H54 (cell line): Measurements from ENCODE around the gene B4GALNT1.

Experiments
- DNase-seq: peaks from one replicate; pipeline ENCODE4 v3.0.0; 2011; ENCODE audit warnings: low spot score, mixed read lengths; ENCODE audit not compliant: insufficient read length
- FAIRE-seq: peaks from 3 replicates; lab custom pipeline; 2011; peaks lifted over from hg19 to GRCh38; lab: Jason Lieb, UNC
- POLR2A ChIP-seq: IDR thresholded peaks from 2 replicates; pipeline ENCODE4 v1.6.1; 2011; ENCODE audit warnings: low read depth, mild to moderate bottlenecking, low read length

The B4GALNT1 gene

GRCh38 chr12:57628280-57629191 lies 4.5 kb downstream of the B4GALNT1 start:
- no peak for FAIRE-seq
- TF ChIP-seq POLR2A = no peak
- no peak for DNase-seq

- FAIRE-seq (no peak), DNase-seq (no peak)
- TF ChIP-seq POLR2A = no peak
These were observed 5.3 kb downstream of the B4GALNT1 start for GRCh38 chr12:57627501-57628279.

- FAIRE-seq (no peak), DNase-seq (no peak)
- no peak for TF ChIP-seq POLR2A
These were observed 6.0 kb downstream of the B4GALNT1 start for GRCh38 chr12:57626921-57627445.

- no peak for DNase-seq
- no peak for TF ChIP-seq POLR2A
- no peak for FAIRE-seq
These were observed 6.7 kb downstream of the B4GALNT1 start for GRCh38 chr12:57626111-57626920.

GRCh38 chr12:57625261-57626032 lies 7.6 kb downstream of the B4GALNT1 start:
- no peak for FAIRE-seq
- no peak for DNase-seq

GRCh38 chr12:57624441-57625220 lies 8.4 kb downstream of the B4GALNT1 start:
- DNase-seq (no peak), FAIRE-seq (no peak)
- TF ChIP-seq POLR2A = no peak

More at GRCh38 chr12:57625261-57626032, 7.6 kb downstream of the B4GALNT1 start:
- no peak for TF ChIP-seq POLR2A

GRCh38 chr12:57623811-57624390 lies 9.1 kb downstream of the B4GALNT1 start:
- no peak for FAIRE-seq
- TF ChIP-seq POLR2A = no peak
- no peak for DNase-seq

GRCh38 chr12:57623385-57623784 lies 9.6 kb downstream of the B4GALNT1 start:
- TF ChIP-seq POLR2A = no peak
- DNase-seq = no peak
- no peak for FAIRE-seq

GRCh38 chr12:57622293-57623245 lies 10.4 kb downstream of the B4GALNT1 start:
- FAIRE-seq = no peak
- TF ChIP-seq POLR2A = no peak
- no peak for DNase-seq

GRCh38 chr12:57621497-57622292 lies 11.3 kb downstream of the B4GALNT1 start:
- FAIRE-seq (no peak), DNase-seq (peak; percentile 59)
- no peak for TF ChIP-seq POLR2A
